Smooth muscle cell (in vitro differentiated cells): Measurements from ENCODE around the gene PHKB. TPM values are rescaled to one million over a fixed set of nuclear protein-coding genes. Genes with fewer than 3 reads are reported as not detected.

Experiments
- DNase-seq: peaks from one replicate; lab custom pipeline; 2025; ENCODE audit not compliant: unreplicated experiment; lab: John Stamatoyannopoulos, UW
- H2AFZ ChIP-seq: fragments of 200-600 bp; sonication (generic); 2 replicates; pipeline ENCODE4 v1.6.0; 2016; ENCODE audit warnings: antibody characterized with exemption, low read depth, mild to moderate bottlenecking
- H3F3A ChIP-seq: fragments of 200-600 bp; sonication (generic); 2 replicates; pipeline ENCODE4 v1.6.0; 2017; ENCODE audit warnings: antibody characterized with exemption, low read depth
- H3K27ac ChIP-seq: fragments of 200-600 bp; sonication (generic); 2 replicates; pipeline ENCODE4 v1.5.1; 2016; ENCODE audit warnings: low read depth, mild to moderate bottlenecking
- H3K27me3 ChIP-seq: fragments of 200-600 bp; sonication (generic); 2 replicates; pipeline ENCODE4 v1.6.1; 2016; ENCODE audit warnings: low read depth, mild to moderate bottlenecking
- H3K36me3 ChIP-seq: fragments of 200-600 bp; sonication (generic); 2 replicates; pipeline ENCODE4 v1.5.1; 2016; ENCODE audit warnings: low read depth
- H3K4me1 ChIP-seq: fragments of 200-600 bp; sonication (generic); 2 replicates; pipeline ENCODE4 v1.5.1; 2016; ENCODE audit warnings: low read depth
- H3K4me2 ChIP-seq: fragments of 200-600 bp; sonication (generic); 2 replicates; pipeline ENCODE4 v1.6.0; 2016; ENCODE audit warnings: mild to moderate bottlenecking
- H3K4me3 ChIP-seq: fragments of 200-600 bp; sonication (generic); 2 replicates; pipeline ENCODE4 v1.5.1; 2016; ENCODE audit warnings: mild to moderate bottlenecking
- H3K79me2 ChIP-seq: fragments of 200-600 bp; sonication (generic); 2 replicates; pipeline ENCODE4 v1.6.0; 2016; ENCODE audit warnings: low read depth, mild to moderate bottlenecking
- H3K9ac ChIP-seq: fragments of 200-600 bp; sonication (generic); 2 replicates; pipeline ENCODE4 v1.6.0; 2016; ENCODE audit warnings: low read depth
- H3K9me3 ChIP-seq: fragments of 200-600 bp; sonication (generic); replicated peaks from 2 replicates; pipeline ENCODE4 v1.5.1; 2016; ENCODE audit warnings: low read depth
- H4K20me1 ChIP-seq: fragments of 200-600 bp; sonication (generic); 2 replicates; pipeline ENCODE4 v1.6.0; 2016; ENCODE audit warnings: low read depth
- WGBS: methylation state at CpG from one replicate; pipeline ENCODE4 v1.1.7; 2016; ENCODE audit warnings: low lambda C conversion rate; 5-methylcytosine and 5-hydroxymethylcytosine counted together
- polyA plus RNA-seq: library from polyadenylated mRNA; unstranded; fragments of >200 nt; fragmentation: Nextera tagmentation; extraction: Ambion mirVana; gene quantifications from 2 replicates; pipeline ENCODE4 v1.2.1, GENCODE V29; 2016
- total RNA-seq: library from RNA; depleted of rRNA; stranded (reverse); fragments of >200 nt; gene quantifications from 2 replicates; pipeline ENCODE4 v1.2.3, GENCODE V29; 2014
- TF ChIP-seq, protein P1 (sequence below): fragments of 200-600 bp; sonication (generic); IDR thresholded peaks from 2 replicates; pipeline ENCODE4 v1.5.1; 2017; ENCODE audit warnings: borderline replicate concordance, mild to moderate bottlenecking, antibody characterized with exemption; ENCODE audit not compliant: insufficient read depth, poor library complexity, severe bottlenecking

PHKB gene
- total and polyA plus RNA-seq, 2 experiments from 2014 or later = 11.4 to 30.3 TPM

DNA sequence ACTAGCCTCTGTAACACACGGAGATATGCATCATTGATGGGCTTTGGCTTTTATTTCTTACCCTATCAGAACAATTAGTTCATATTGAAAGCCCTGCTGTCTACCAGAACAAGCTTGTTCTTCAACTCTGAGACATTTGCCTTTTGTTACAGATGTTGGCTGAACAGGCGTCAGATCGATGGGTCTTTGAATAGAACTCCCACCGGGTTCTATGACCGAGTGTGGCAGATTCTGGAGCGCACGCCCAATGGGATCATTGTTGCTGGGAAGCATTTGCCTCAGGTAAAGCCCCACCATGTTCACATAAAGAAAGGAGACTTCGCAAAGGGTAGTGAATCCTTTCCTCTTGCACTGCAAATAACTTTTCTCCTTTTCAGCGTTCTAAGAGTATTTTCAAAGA, 232.1 kb downstream of the PHKB start:
- no peaks in the 10 kb centered on the region for H3K79me2 ChIP-seq
- H3K4me3 ChIP-seq = no peak overlapping the region
- H3K36me3 ChIP-seq = peaks cover 32% of the 10 kb centered on the region
- H3K4me1 ChIP-seq = no peaks in the 10 kb centered on the region
- WGBS = 97% methylated on average over 9 of the region's 9 CpGs
- H2AFZ ChIP-seq = no peak overlapping the region
- TF ChIP-seq, protein P1, sequence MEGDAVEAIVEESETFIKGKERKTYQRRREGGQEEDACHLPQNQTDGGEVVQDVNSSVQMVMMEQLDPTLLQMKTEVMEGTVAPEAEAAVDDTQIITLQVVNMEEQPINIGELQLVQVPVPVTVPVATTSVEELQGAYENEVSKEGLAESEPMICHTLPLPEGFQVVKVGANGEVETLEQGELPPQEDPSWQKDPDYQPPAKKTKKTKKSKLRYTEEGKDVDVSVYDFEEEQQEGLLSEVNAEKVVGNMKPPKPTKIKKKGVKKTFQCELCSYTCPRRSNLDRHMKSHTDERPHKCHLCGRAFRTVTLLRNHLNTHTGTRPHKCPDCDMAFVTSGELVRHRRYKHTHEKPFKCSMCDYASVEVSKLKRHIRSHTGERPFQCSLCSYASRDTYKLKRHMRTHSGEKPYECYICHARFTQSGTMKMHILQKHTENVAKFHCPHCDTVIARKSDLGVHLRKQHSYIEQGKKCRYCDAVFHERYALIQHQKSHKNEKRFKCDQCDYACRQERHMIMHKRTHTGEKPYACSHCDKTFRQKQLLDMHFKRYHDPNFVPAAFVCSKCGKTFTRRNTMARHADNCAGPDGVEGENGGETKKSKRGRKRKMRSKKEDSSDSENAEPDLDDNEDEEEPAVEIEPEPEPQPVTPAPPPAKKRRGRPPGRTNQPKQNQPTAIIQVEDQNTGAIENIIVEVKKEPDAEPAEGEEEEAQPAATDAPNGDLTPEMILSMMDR = no peak
- no peak overlapping the region for H3K9ac ChIP-seq
- no peaks in the 10 kb centered on the region for H4K20me1 ChIP-seq
- no peaks in the 10 kb centered on the region for H3F3A ChIP-seq
- no peak overlapping the region for H3K4me2 ChIP-seq
- DNase-seq = no peak
- H3K27ac ChIP-seq = no peak overlapping the region
- no peaks in the 10 kb centered on the region for H3K9me3 ChIP-seq
- no peaks in the 10 kb centered on the region for H3K27me3 ChIP-seq

GRCh38 chr16:47694543-47694942, 233.4 kb downstream of the PHKB start:
- Histone ChIP-seq H3K36me3 (peaks cover 27% of the 10 kb centered on the region), H3K4me2 (no peak overlapping the region), H3K27me3 (no peaks in the 10 kb centered on the region), H3F3A (no peaks in the 10 kb centered on the region), H3K9ac (no peak overlapping the region), H3K4me1 (no peaks in the 10 kb centered on the region), H2AFZ (no peak overlapping the region), H3K27ac (no peak overlapping the region), H3K79me2 (no peaks in the 10 kb centered on the region), H3K9me3 (no peaks in the 10 kb centered on the region), H3K4me3 (no peak overlapping the region), H4K20me1 (no peaks in the 10 kb centered on the region)
- 83% methylated on average over 3 of the region's 3 CpGs for WGBS
- DNase-seq = no peak
- TF ChIP-seq, protein P1 = no peak

DNA sequence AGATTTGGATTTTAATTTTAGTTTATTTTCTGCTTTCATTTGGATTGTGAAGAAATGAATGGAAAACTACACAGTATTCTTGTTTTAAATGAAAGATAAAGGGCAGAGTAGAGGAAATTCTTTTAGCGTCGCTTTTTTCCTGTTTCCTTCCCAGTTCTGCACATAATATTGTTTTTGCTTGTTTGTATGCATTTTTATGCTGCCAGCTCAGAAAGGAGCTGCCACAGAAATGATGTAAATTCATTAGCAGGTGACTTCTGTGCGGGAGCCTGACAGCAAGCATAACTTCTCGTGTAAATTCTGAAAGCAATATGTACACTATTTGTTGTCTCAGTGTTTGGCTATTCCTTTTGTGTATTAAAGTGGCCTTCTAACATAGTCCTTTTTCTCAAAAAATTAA, 234.6 kb downstream of the PHKB start:
- TF ChIP-seq, protein P1 = no peak
- no peaks in the 10 kb centered on the region for H3K9me3 ChIP-seq
- H3K27me3 ChIP-seq = no peaks in the 10 kb centered on the region
- no peak overlapping the region for H2AFZ ChIP-seq
- H3K4me3 ChIP-seq = no peak overlapping the region
- no peak overlapping the region for H3K9ac ChIP-seq
- no peak for DNase-seq
- peaks cover 17% of the 10 kb centered on the region for H3K36me3 ChIP-seq
- H3K27ac ChIP-seq = no peak overlapping the region
- H3F3A ChIP-seq = no peaks in the 10 kb centered on the region
- WGBS = over 99% methylated on average over 4 of the region's 4 CpGs
- no peaks in the 10 kb centered on the region for H3K4me1 ChIP-seq
- H3K79me2 ChIP-seq = no peaks in the 10 kb centered on the region
- no peak overlapping the region for H3K4me2 ChIP-seq
- no peaks in the 10 kb centered on the region for H4K20me1 ChIP-seq

- Histone ChIP-seq H2AFZ (no peak overlapping the region), H3K36me3 (peaks cover 17% of the 10 kb centered on the region), H3K9me3 (no peaks in the 10 kb centered on the region), H3F3A (no peaks in the 10 kb centered on the region), H3K4me2 (no peak overlapping the region), H3K4me3 (no peak overlapping the region), H3K27me3 (no peaks in the 10 kb centered on the region), H3K79me2 (no peaks in the 10 kb centered on the region), H4K20me1 (no peaks in the 10 kb centered on the region), H3K27ac (no peak overlapping the region), H3K4me1 (no peaks in the 10 kb centered on the region), H3K9ac (no peak overlapping the region)
- no peak for DNase-seq
- TF ChIP-seq, protein P1 = no peak
- WGBS = 96% methylated on average over 3 of the region's 3 CpGs
Observed at GRCh38 chr16:47697826-47698225, 236.7 kb downstream of the PHKB start.
